Activated CD8-positive, alpha-beta T cell treated with anti-CD3 and anti-CD28 coated beads for 36 hours (primary cell): ENCODE measurements around the gene CSNK2A1. TPM values are rescaled to one million over a fixed set of nuclear protein-coding genes. Genes with fewer than 3 reads are reported as not detected.

Experiments
- ATAC-seq: fragments of 200-7000 bp; cut with Tn5 transposase; one replicate; pipeline ENCODE4 v1.10.0; 2021; ENCODE audit warnings: mild to moderate bottlenecking, moderate library complexity
- CTCF ChIA-PET: fragments of 350-600 bp; sonication (Branson Sonifier 250); formaldehyde crosslinking; loops from one replicate; lab custom pipeline; 2021; ENCODE audit warnings: antibody characterized with exemption; lab: Charles Lee
- POLR2A ChIA-PET: fragments of 350-600 bp; sonication (Branson Sonifier 250); formaldehyde crosslinking; loops from one replicate; lab custom pipeline; 2021; ENCODE audit warnings: antibody characterized with exemption; lab: Charles Lee
- DNase-seq: peaks from one replicate; pipeline ENCODE4 v3.0.0-alpha.2; 2020
- H3K27ac Mint-ChIP-seq: one replicate; pipeline ENCODE4 v1.8.0; 2021; ENCODE audit warnings: mild to moderate bottlenecking, mixed read lengths
- H3K27me3 Mint-ChIP-seq: one replicate; pipeline ENCODE4 v1.8.0; 2021; ENCODE audit warnings: mixed read lengths
- H3K36me3 Mint-ChIP-seq: one replicate; pipeline ENCODE4 v1.8.0; 2021; ENCODE audit warnings: low read depth, mixed read lengths
- H3K4me1 Mint-ChIP-seq: one replicate; pipeline ENCODE4 v1.8.0; 2021; ENCODE audit warnings: low read depth, mixed read lengths
- H3K4me3 Mint-ChIP-seq: one replicate; pipeline ENCODE4 v1.8.0; 2021; ENCODE audit warnings: mild to moderate bottlenecking, moderate library complexity, mixed read lengths
- H3K9me3 Mint-ChIP-seq: one replicate; pipeline ENCODE4 v1.8.0; 2021; ENCODE audit warnings: mixed read lengths
- CTCF ChIP-seq: fragments of 200-600 bp; IDR thresholded peaks from one replicate; pipeline ENCODE4 v1.8.0; 2022; ENCODE audit warnings: antibody characterized with exemption, mild to moderate bottlenecking
- intact Hi-C: fragments of 100-400 bp; cut with micrococcal nuclease; formaldehyde crosslinking; loops from one replicate; pipeline ENCODE4 v1.10.0; 2022
- total RNA-seq, 2 experiments: library from RNA; stranded (reverse); gene quantifications; one replicate each; pipeline ENCODE4 v1.2.3, GENCODE V29; 2021

The CSNK2A1 gene
- total RNA-seq, 2 experiments from 2014 or later = 169 to 174 TPM

GRCh38 chr20:573414-574296 is 30.1 kb upstream of the CSNK2A1 start:
- Mint-ChIP-seq H3K36me3 (no peaks in the 10 kb centered on the region), H3K27ac (no peak overlapping the region), H3K4me3 (no peak overlapping the region), H3K4me1 (peaks cover 2% of the 10 kb centered on the region), H3K27me3 (peaks cover 22% of the 10 kb centered on the region), H3K9me3 (no peaks in the 10 kb centered on the region)
- intact Hi-C loops = no loop called here
- no peak for TF ChIP-seq CTCF
- no peak for ATAC-seq
- no peak for DNase-seq
- ChIA-PET CTCF (interaction anchor here (0.9 to 1.6 kb wide), 2 partner anchors 10 to 166 kb away, joined by 3 to 4 read pairs; no protein-coding TSS in a partner anchor), POLR2A (no interaction called here)

- Mint-ChIP-seq H3K9me3 (no peaks in the 10 kb centered on the region), H3K4me3 (no peak overlapping the region), H3K4me1 (peaks cover 8% of the 10 kb centered on the region), H3K27me3 (peaks cover 20% of the 10 kb centered on the region), H3K36me3 (no peaks in the 10 kb centered on the region), H3K27ac (no peak overlapping the region)
- TF ChIP-seq CTCF = no peak
- intact Hi-C loops = no loop called here
- DNase-seq (no peak), ATAC-seq (no peak)
- ChIA-PET CTCF (interaction anchor here (0.9 to 1.6 kb wide), 2 partner anchors 11 to 167 kb away, joined by 3 to 4 read pairs; no protein-coding TSS in a partner anchor), POLR2A (no interaction called here)
Observed at GRCh38 chr20:572727-573126, 29.1 kb upstream of the CSNK2A1 start.

GRCh38 chr20:571754-572441 is 28.3 kb upstream of the CSNK2A1 start:
- ChIA-PET CTCF (interaction anchor here (1.6 kb wide), 2 partner anchors 73 to 168 kb away, joined by 4 to 6 read pairs; no protein-coding TSS in a partner anchor), POLR2A (no interaction called here)
- ATAC-seq (no peak), DNase-seq (no peak)
- no peak overlapping the region for H3K27ac Mint-ChIP-seq
- H3K27me3 Mint-ChIP-seq = peaks cover 26% of the 10 kb centered on the region
- no peak overlapping the region for H3K4me3 Mint-ChIP-seq
- no peaks in the 10 kb centered on the region for H3K36me3 Mint-ChIP-seq
- no peak for TF ChIP-seq CTCF
- intact Hi-C loops = no loop called here
- no peaks in the 10 kb centered on the region for H3K9me3 Mint-ChIP-seq
- peaks cover 8% of the 10 kb centered on the region for H3K4me1 Mint-ChIP-seq

GRCh38 chr20:568673-569415 is 25.3 kb upstream of the CSNK2A1 start:
- peaks cover 26% of the 10 kb centered on the region for H3K27me3 Mint-ChIP-seq
- DNase-seq (peak; percentile 19), ATAC-seq (peak; percentile 32)
- POLR2A ChIA-PET = interaction anchor here (0.5 kb wide), 1 partner anchor 641 kb away, joined by 3 read pairs; no protein-coding TSS in a partner anchor
- no peak overlapping the region for H3K4me3 Mint-ChIP-seq
- TF ChIP-seq CTCF = no peak
- intact Hi-C loops = loop anchor here (10.0 kb wide), 1 partner anchor 166 kb away; no protein-coding TSS in a partner anchor
- H3K9me3 Mint-ChIP-seq = no peaks in the 10 kb centered on the region
- no peaks in the 10 kb centered on the region for H3K36me3 Mint-ChIP-seq
- H3K27ac Mint-ChIP-seq = no peak overlapping the region
- peaks cover 8% of the 10 kb centered on the region for H3K4me1 Mint-ChIP-seq
- CTCF ChIA-PET = interaction anchor here (1.6 to 2.4 kb wide), 2 partner anchors 77 to 98 kb away, joined by 6 to 7 read pairs; no protein-coding TSS in a partner anchor
